ENCODE results near the gene ZNF135.

ZNF135 gene

GRCh38 chr19:58117841-58118575 is 58.9 kb downstream of the ZNF135 start:
- H3K36me3 ChIP-seq = peaks cover 0 to 5% (median 0%) of the 10 kb centered on the region in 11 experiments; a peak in 1 of 22 replicates
- H3K4me2 ChIP-seq = no peak overlapping the region
- no peaks in the 10 kb centered on the region for H3K4me1 ChIP-seq
- no peaks in the 10 kb centered on the region for H4K20me1 ChIP-seq
- peaks cover 96 to 100% (median 98%) of the 10 kb centered on the region in 11 experiments for H3K9me3 ChIP-seq (replicated peaks in 1 of 11)
- H3K27me3 ChIP-seq = no peaks in the 10 kb centered on the region
- H3K9ac ChIP-seq = no peak overlapping the region
- no peak overlapping the region for H3K27ac ChIP-seq
- peak overlapping the region in 1 of 10 experiments; percentile 35; a peak in 1 of 20 replicates for H3K4me3 ChIP-seq
- no peak for TF ChIP-seq Cebpa-rat (IDR thresholded peaks at IDR 0.05)

GRCh38 chr19:58118979-58119733 is 60.1 kb downstream of the ZNF135 start:
- Histone ChIP-seq H3K27me3 (no peaks in the 10 kb centered on the region), H3K9me3 (replicated peaks in 1 of 11) (peaks cover 96 to 100% (median 98%) of the 10 kb centered on the region in 11 experiments), H3K4me3 (peak overlapping the region in 4 of 10 experiments; percentile 5 to 35 (median 16); a peak in 1 of 20 replicates), H3K4me1 (no peaks in the 10 kb centered on the region), H3K27ac (no peak overlapping the region), H3K36me3 (no peaks in the 10 kb centered on the region; a peak in 2 of 22 replicates), H3K4me2 (no peak overlapping the region), H3K9ac (no peak overlapping the region), H4K20me1 (no peaks in the 10 kb centered on the region)
- peak in 4 of 11 experiments; percentile 24 to 75 (median 53); a peak in 4 of 22 replicates for TF ChIP-seq Cebpa-rat (IDR thresholded peaks at IDR 0.05)

Data from BLaER1 treated with 17β-estradiol and CSF1 and Interleukin-3, amounts not matched to agents 10 nM and 100 nM (cell line).